BE2C (cell line): ENCODE results near the gene TSPAN15.
"Not testable (repeated sequence)": the region's sequence is repeated elsewhere in the genome, so short reads cannot be mapped to it uniquely, and the experiment has no call there.

Experiments
- DNase-seq: peaks from one replicate; pipeline ENCODE4 v3.0.0-alpha.2; 2020
- H3K27me3 ChIP-seq: fragments of 250-450 bp; sonication (Bioruptor Pico); 2 replicates; pipeline ENCODE4 v1.5.1; 2020; ENCODE audit warnings: mild to moderate bottlenecking
- H3K36me3 ChIP-seq: fragments of 250-450 bp; sonication (Bioruptor Pico); 2 replicates; pipeline ENCODE4 v1.5.1; 2020; ENCODE audit warnings: mild to moderate bottlenecking
- H3K4me1 ChIP-seq: fragments of 250-450 bp; sonication (Bioruptor Pico); 2 replicates; pipeline ENCODE4 v1.5.1; 2020
- H3K4me3 ChIP-seq: 2 replicates; pipeline ENCODE4 v1.5.1; 2011; ENCODE audit warnings: low read depth, low read length
- H3K9me3 ChIP-seq: fragments of 250-450 bp; sonication (Bioruptor Pico); 2 replicates; pipeline ENCODE4 v1.5.1; 2020
- TF ChIP-seq, protein P1 (sequence below): IDR thresholded peaks from 2 replicates; pipeline ENCODE4 v1.5.1; 2012; ENCODE audit warnings: mild to moderate bottlenecking, low read depth, low read length

Gene TSPAN15

DNA sequence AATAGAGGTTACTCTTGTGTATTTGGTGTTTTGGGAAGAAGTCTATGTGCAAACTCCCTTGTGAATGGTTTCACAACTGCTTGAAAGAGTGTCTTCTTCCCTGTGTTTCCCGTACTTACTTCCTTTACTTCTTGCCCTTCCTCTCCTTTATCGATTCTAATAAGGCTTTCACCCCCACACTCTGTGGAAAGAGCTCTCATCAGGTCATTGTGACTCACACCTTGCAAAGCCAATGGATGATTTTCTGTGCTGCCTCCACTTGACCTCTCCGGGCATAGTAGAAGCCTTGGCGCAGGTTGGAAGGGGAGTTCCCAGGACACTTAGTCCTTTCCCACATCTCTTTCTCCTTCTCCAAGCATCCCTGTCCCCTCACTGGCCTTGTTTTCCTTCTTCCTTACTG lies 6.2 kb upstream of the TSPAN15 start:
- H3K9me3 ChIP-seq: no peaks in the 10 kb centered on the region
- TF ChIP-seq, protein P1, sequence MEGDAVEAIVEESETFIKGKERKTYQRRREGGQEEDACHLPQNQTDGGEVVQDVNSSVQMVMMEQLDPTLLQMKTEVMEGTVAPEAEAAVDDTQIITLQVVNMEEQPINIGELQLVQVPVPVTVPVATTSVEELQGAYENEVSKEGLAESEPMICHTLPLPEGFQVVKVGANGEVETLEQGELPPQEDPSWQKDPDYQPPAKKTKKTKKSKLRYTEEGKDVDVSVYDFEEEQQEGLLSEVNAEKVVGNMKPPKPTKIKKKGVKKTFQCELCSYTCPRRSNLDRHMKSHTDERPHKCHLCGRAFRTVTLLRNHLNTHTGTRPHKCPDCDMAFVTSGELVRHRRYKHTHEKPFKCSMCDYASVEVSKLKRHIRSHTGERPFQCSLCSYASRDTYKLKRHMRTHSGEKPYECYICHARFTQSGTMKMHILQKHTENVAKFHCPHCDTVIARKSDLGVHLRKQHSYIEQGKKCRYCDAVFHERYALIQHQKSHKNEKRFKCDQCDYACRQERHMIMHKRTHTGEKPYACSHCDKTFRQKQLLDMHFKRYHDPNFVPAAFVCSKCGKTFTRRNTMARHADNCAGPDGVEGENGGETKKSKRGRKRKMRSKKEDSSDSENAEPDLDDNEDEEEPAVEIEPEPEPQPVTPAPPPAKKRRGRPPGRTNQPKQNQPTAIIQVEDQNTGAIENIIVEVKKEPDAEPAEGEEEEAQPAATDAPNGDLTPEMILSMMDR: no peak
- H3K4me3 ChIP-seq: no peak overlapping the region
- no peak for DNase-seq
- peaks cover 2% of the 10 kb centered on the region; the same call in 1 of the 2 replicates for H3K4me1 ChIP-seq
- H3K27me3 ChIP-seq: no peaks in the 10 kb centered on the region
- H3K36me3 ChIP-seq: no peaks in the 10 kb centered on the region

GRCh38 chr10:69446229-69446628 lies 5.0 kb upstream of the TSPAN15 start:
- no peak for DNase-seq
- TF ChIP-seq, protein P1: no peak
- H3K4me1 ChIP-seq: peaks cover 2% of the 10 kb centered on the region; the same call in 1 of the 2 replicates

GRCh38 chr10:69446650-69447151 lies 4.6 kb upstream of the TSPAN15 start:
- Histone ChIP-seq H3K4me3 (no peak overlapping the region), H3K27me3 (no peaks in the 10 kb centered on the region), H3K9me3 (no peaks in the 10 kb centered on the region), H3K36me3 (no peaks in the 10 kb centered on the region), H3K4me1 (peaks cover 2% of the 10 kb centered on the region; the same call in 1 of the 2 replicates)
- DNase-seq: no peak
- TF ChIP-seq, protein P1: no peak

More at GRCh38 chr10:69446229-69446628, 5.0 kb upstream of the TSPAN15 start:
- Histone ChIP-seq H3K36me3 (no peaks in the 10 kb centered on the region), H3K4me3 (no peak overlapping the region), H3K27me3 (no peaks in the 10 kb centered on the region), H3K9me3 (no peaks in the 10 kb centered on the region)

GRCh38 chr10:69449841-69450240 lies 1.4 kb upstream of the TSPAN15 start:
- H3K4me3 ChIP-seq: no peak overlapping the region
- peaks cover 2% of the 10 kb centered on the region; the same call in 1 of the 2 replicates for H3K4me1 ChIP-seq
- H3K9me3 ChIP-seq: no peaks in the 10 kb centered on the region
- no peaks in the 10 kb centered on the region for H3K36me3 ChIP-seq
- TF ChIP-seq, protein P1: peak; percentile 79
- peak; percentile 86 for DNase-seq
- no peaks in the 10 kb centered on the region for H3K27me3 ChIP-seq

DNA sequence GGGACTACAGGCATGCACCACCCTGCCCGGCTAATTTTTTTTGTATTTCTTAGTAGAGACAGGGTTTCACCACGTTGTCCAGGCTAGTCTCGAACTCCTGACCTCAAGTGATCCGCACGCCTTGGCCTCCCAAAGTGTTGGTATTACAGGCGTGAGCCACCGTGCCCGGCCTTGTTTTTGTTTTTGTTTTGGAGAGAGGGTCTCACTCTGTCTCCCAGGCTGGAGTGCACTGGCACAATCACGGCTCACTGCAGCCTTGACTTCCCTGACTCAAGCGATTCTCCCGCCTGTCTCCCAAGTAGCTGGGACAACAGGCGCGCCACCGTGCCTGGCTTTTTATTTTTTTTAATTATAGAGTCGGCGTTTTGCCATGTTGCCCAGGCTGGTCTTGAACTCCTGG lies 870 bp upstream of the TSPAN15 start:
- not testable (repeated sequence) for DNase-seq, H3K9me3 ChIP-seq, H3K4me1 ChIP-seq, H3K4me3 ChIP-seq, H3K27me3 ChIP-seq, H3K36me3 ChIP-seq

- H3K4me1 ChIP-seq: peaks cover 2% of the 10 kb centered on the region; the same call in 1 of the 2 replicates
- TF ChIP-seq, protein P1: no peak
- DNase-seq: no peak
Observed at GRCh38 chr10:69451784-69452251, 553 bp downstream of the TSPAN15 start.

More at GRCh38 chr10:69451784-69452251, 553 bp downstream of the TSPAN15 start:
- H3K9me3 ChIP-seq: no peaks in the 10 kb centered on the region
- H3K4me3 ChIP-seq: peak overlapping the region; percentile 87
- H3K36me3 ChIP-seq: no peaks in the 10 kb centered on the region
- H3K27me3 ChIP-seq: no peaks in the 10 kb centered on the region
